Aorta (tissue), 5 donors: ENCODE measurements around the gene UBAP2L. TPM values are rescaled to one million over a fixed set of nuclear protein-coding genes. Genes with fewer than 3 reads are reported as not detected.
"Not testable (repeated sequence)": the region's sequence is repeated elsewhere in the genome, so short reads cannot be mapped to it uniquely, and the experiment has no call there.

Source experiments
- ATAC-seq: fragments of 200-7000 bp; cut with Tn5 transposase; one replicate; pipeline ENCODE4 v1.9.1; 2022; ENCODE audit warnings: moderate library complexity; ENCODE audit not compliant: low FRiP score
- DNase-seq, 2 donors: peaks; one replicate each; pipeline ENCODE4 v3.0.0-alpha.2; 2020
- H3K27ac ChIP-seq, 2 donors: one replicate each; pipeline ENCODE4 v1.5.1; 2013; ENCODE audit warnings: low read length in 2 of 2, mild to moderate bottlenecking in 2 of 2, moderate library complexity in 2 of 2, control low read depth in 1 of 2, inconsistent platforms in 1 of 2, low read depth in 1 of 2
- H3K27me3 ChIP-seq, 2 donors: one replicate each; pipeline ENCODE4 v1.6.1; 2013; ENCODE audit warnings: control low read depth in 1 of 2, low read length in 1 of 2, mild to moderate bottlenecking in 1 of 2, moderate library complexity in 1 of 2; ENCODE audit not compliant: insufficient read depth in 2 of 2, control insufficient read depth in 1 of 2
- H3K36me3 ChIP-seq, 2 donors: one replicate each; pipeline ENCODE4 v1.6.1; 2013; ENCODE audit warnings: control low read depth in 1 of 2, low read length in 1 of 2, mild to moderate bottlenecking in 1 of 2; ENCODE audit not compliant: insufficient read depth in 2 of 2, control insufficient read depth in 1 of 2
- H3K4me1 ChIP-seq, 2 donors: one replicate each; pipeline ENCODE4 v1.6.1; 2013; ENCODE audit warnings: low read length in 2 of 2, control low read depth in 1 of 2, mild to moderate bottlenecking in 1 of 2, moderate library complexity in 1 of 2; ENCODE audit not compliant: insufficient read depth in 2 of 2, control insufficient read depth in 1 of 2
- H3K4me3 ChIP-seq, 2 donors: one replicate each; pipeline ENCODE4 v1.5.1; 2013; ENCODE audit warnings: low read length in 2 of 2, control low read depth in 1 of 2, mild to moderate bottlenecking in 1 of 2
- H3K9me3 ChIP-seq: one replicate; pipeline ENCODE4 v1.6.1; 2013; ENCODE audit warnings: mild to moderate bottlenecking, low read length; ENCODE audit not compliant: control insufficient read depth
- WGBS, 2 donors: extraction: QIAGEN DNeasy Blood & Tissue Kit; methylation state at CpG; one replicate each; pipeline ENCODE4 v1.1.7; 2013; 5-methylcytosine and 5-hydroxymethylcytosine counted together
- intact Hi-C, 2 donors: fragments of 100-400 bp; cut with DNase I; formaldehyde crosslinking; loops; one replicate each; pipeline versions ENCODE4 v1.14.2 to v1.15.0; 2022
- polyA plus RNA-seq, 2 donors: library from polyadenylated mRNA; stranded (reverse); fragments of 200-250 nt; gene quantifications; one replicate each; pipeline ENCODE4 v1.2.3, GENCODE V29; 2013
- total RNA-seq, 2 donors: library from RNA; stranded (reverse); fragmentation: NEBNext Ultra II Directional; extraction: Animal tissue kit (Norgen Biotek cat#: 25700); gene quantifications; one replicate each; pipeline ENCODE4 v1.2.1, GENCODE V29; 2021
- donor health status: healthy with polysubstance abuse.
- donor health status: Bipolar disorder and iron deficiency.
- donor health status: DM: no; HTN: no; CAD: no.
- donor health status: DM: no; HTN: no; CAD: no.
- donor health status: DM: yes; HTN: yes; CAD: no.

Gene UBAP2L
- total and polyA plus RNA-seq, 4 donors, result 31.9 to 146 (median 86.8) TPM

GRCh38 chr1:154191990-154192461 is 28.7 kb upstream of the UBAP2L start, which contains the start of gene TPM3:
Gene TPM3 (minus strand): TSS chr1:154192100. CDS start chr1:154192018, 82 bp downstream.
- Histone ChIP-seq H3K4me1 (peaks cover 0 to 3% of the 10 kb centered on the region in 2 donors), H3K4me3 (no peak within 1 kb of the TSS), H3K27me3 (no peaks in the 10 kb centered on the region), H3K27ac (no peak within 1 kb of the TSS), H3K9me3 (no peaks in the 10 kb centered on the region), H3K36me3 (no peaks in the 10 kb centered on the region)
- ATAC-seq (no peak), DNase-seq (peak in 1 of 2 donors; percentile 24)
- intact Hi-C loops, result no loop called here
- 6 to 20% methylated on average over 1 of the region's 1 CpG for WGBS, 2 donors

DNA sequence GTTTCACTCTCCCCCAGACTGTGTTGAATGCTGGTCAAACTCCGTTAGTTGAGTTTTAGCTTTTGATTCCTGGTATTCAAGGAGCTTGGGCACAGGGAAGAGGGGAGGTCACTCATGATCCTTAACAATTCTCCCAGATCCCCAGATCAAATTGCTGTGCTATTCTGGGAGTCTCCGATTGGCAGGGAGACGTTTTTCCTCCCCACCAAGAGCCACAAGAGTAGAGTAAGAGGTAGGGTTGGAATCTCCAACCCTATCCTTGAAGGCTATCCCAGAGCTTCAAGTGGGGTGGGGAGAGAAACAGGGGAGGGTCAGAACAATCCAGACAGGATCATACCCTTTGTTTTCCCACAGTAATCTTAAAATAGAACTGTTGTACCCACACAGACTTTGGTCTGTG is 28.3 kb upstream of the UBAP2L start:
- Histone ChIP-seq H3K27ac (no peak overlapping the region), H3K27me3 (no peaks in the 10 kb centered on the region), H3K9me3 (no peaks in the 10 kb centered on the region), H3K4me3 (no peak overlapping the region), H3K4me1 (peaks cover 0 to 3% of the 10 kb centered on the region in 2 donors), H3K36me3 (no peaks in the 10 kb centered on the region)
- ATAC-seq, result no peak
- intact Hi-C loops, result no loop called here
- no peak for DNase-seq
- 29 to 34% methylated on average over 3 of the region's 3 CpGs for WGBS, 2 donors

- H3K4me3 ChIP-seq, result no peak overlapping the region
- H3K4me1 ChIP-seq, result peaks cover 0 to 3% of the 10 kb centered on the region in 2 donors
- H3K9me3 ChIP-seq, result no peaks in the 10 kb centered on the region
- no peaks in the 10 kb centered on the region for H3K27me3 ChIP-seq
- no peaks in the 10 kb centered on the region for H3K36me3 ChIP-seq
- no peak for DNase-seq
- intact Hi-C loops, result no loop called here
- H3K27ac ChIP-seq, result no peak overlapping the region
- no peak for ATAC-seq
- 68 to 71% methylated on average over 8 of the region's 8 CpGs for whole genome bisulfite sequencing, 2 donors
Observed at GRCh38 chr1:154193821-154194220, 26.9 kb upstream of the UBAP2L start.

- intact Hi-C loops, result loop anchor here in 1 of 2 donors (2.0 kb wide), 1 partner anchor 74 kb away; the partner anchor contains the start of gene HAX1
- no peaks in the 10 kb centered on the region for H3K27me3 ChIP-seq
- H3K36me3 ChIP-seq, result no peaks in the 10 kb centered on the region
- ATAC-seq (peak; percentile 80), DNase-seq (no peak)
- H3K4me1 ChIP-seq, result peaks cover 0 to 2% of the 10 kb centered on the region in 2 donors
- WGBS, 2 donors, result 5% methylated on average over 5 of the region's 5 CpGs
- H3K27ac ChIP-seq, result peak overlapping the region in 1 of 2 donors; percentile 38
- H3K9me3 ChIP-seq, result no peaks in the 10 kb centered on the region
- H3K4me3 ChIP-seq, result no peak overlapping the region
Observed at GRCh38 chr1:154198756-154199562, 21.8 kb upstream of the UBAP2L start.

- no peaks in the 10 kb centered on the region for H3K27me3 ChIP-seq
- peaks cover 0 to 2% of the 10 kb centered on the region in 2 donors for H3K4me1 ChIP-seq
- no peaks in the 10 kb centered on the region for H3K9me3 ChIP-seq
- peak overlapping the region in 1 of 2 donors; percentile 38 for H3K27ac ChIP-seq
- H3K4me3 ChIP-seq, result no peak overlapping the region
- intact Hi-C loops, result loop anchor here in 1 of 2 donors (2.0 kb wide), 1 partner anchor 73 kb away; the partner anchor contains the start of gene HAX1
- H3K36me3 ChIP-seq, result no peaks in the 10 kb centered on the region
- WGBS, 2 donors, result 82 to 89% methylated on average over 3 of the region's 3 CpGs
- DNase-seq, result no peak
- peak; percentile 22 for ATAC-seq
Observed at GRCh38 chr1:154199563-154199879, 21.2 kb upstream of the UBAP2L start.

GRCh38 chr1:154205778-154206177 is 15.0 kb upstream of the UBAP2L start:
- H3K27me3 ChIP-seq, H3K4me3 ChIP-seq, H3K36me3 ChIP-seq, H3K27ac ChIP-seq, H3K4me1 ChIP-seq, DNase-seq, ATAC-seq, H3K9me3 ChIP-seq, intact Hi-C loops: not testable (repeated sequence)
- WGBS, 2 donors, result 92 to 94% methylated on average over 11 of the region's 11 CpGs

GRCh38 chr1:154206196-154206595 is 14.6 kb upstream of the UBAP2L start, which contains the start of gene CFAP141:
Gene CFAP141 (minus strand): TSS chr1:154206333. CDS start chr1:154206307, 26 bp downstream.
- no peak for ATAC-seq
- Histone ChIP-seq H3K27me3 (no peaks in the 10 kb centered on the region), H3K4me1 (no peaks in the 10 kb centered on the region), H3K4me3 (no peak within 1 kb of the TSS), H3K27ac (no peak within 1 kb of the TSS), H3K36me3 (peaks cover 3 to 4% of the 10 kb centered on the region in 2 donors), H3K9me3 (no peaks in the 10 kb centered on the region)
- intact Hi-C loops, result no loop called here
- no peak for DNase-seq
- WGBS, 2 donors, result 79 to 82% methylated on average over 1 of the region's 1 CpG

GRCh38 chr1:154207262-154207661 is 13.5 kb upstream of the UBAP2L start:
- 84 to 88% methylated on average over 9 of the region's 9 CpGs for WGBS, 2 donors
- no peak for DNase-seq
- Histone ChIP-seq H3K27ac (no peak overlapping the region), H3K4me1 (no peaks in the 10 kb centered on the region), H3K36me3 (peaks cover 3 to 7% of the 10 kb centered on the region in 2 donors), H3K4me3 (no peak overlapping the region), H3K27me3 (no peaks in the 10 kb centered on the region), H3K9me3 (no peaks in the 10 kb centered on the region)
- intact Hi-C loops, result no loop called here
- no peak for ATAC-seq
